H1 (cell line): ENCODE data around the gene CRKL. TPM values are rescaled to one million over a fixed set of nuclear protein-coding genes. Genes with fewer than 3 reads are reported as not detected.
A peak's percentile ranks its signal among the peaks of the same experiment; 100 is the strongest.

Experiments
- CTCF ChIA-PET: fragments of 300-600 bp; sonication (Branson Sonifier 250); formaldehyde crosslinking; loops from one replicate; lab custom pipeline; 2021; ENCODE audit not compliant: partially characterized antibody; lab: Charles Lee
- POLR2A ChIA-PET: fragments of 300-600 bp; sonication (Branson Sonifier 250); formaldehyde crosslinking; loops from one replicate; lab custom pipeline; 2021; ENCODE audit warnings: inconsistent platforms; ENCODE audit not compliant: partially characterized antibody; lab: Charles Lee
- DNase-seq, 2 experiments: peaks; one replicate each; pipeline versions ENCODE4 v3.0.0 to v3.0.0-alpha.2; 2010 to 2022; ENCODE audit warnings: low spot score in 2 of 2, low read depth in 1 of 2, mixed read lengths in 1 of 2
- FAIRE-seq: peaks from 2 replicates; lab custom pipeline; 2011; peaks lifted over from hg19 to GRCh38; lab: Jason Lieb, UNC
- H2AFZ ChIP-seq: 2 replicates; pipeline ENCODE4 v1.8.1; 2012; ENCODE audit warnings: low read length, inconsistent platforms
- H2AK5ac ChIP-seq: 2 replicates; pipeline ENCODE4 v1.6.1; 2013; ENCODE audit warnings: low read depth, low read length
- H2BK120ac ChIP-seq: replicated peaks from 2 replicates; pipeline ENCODE3; 2013; ENCODE audit warnings: low read depth, low read length, inconsistent platforms
- H2BK12ac ChIP-seq: 2 replicates; pipeline ENCODE4 v1.6.1; 2013; ENCODE audit warnings: low read depth, low read length
- H2BK15ac ChIP-seq: 2 replicates; pipeline ENCODE4 v1.6.1; 2013; ENCODE audit warnings: low read length
- H2BK20ac ChIP-seq: 2 replicates; pipeline ENCODE4 v1.6.1; 2013; ENCODE audit warnings: low read length
- H2BK5ac ChIP-seq: 2 replicates; pipeline ENCODE4 v1.6.1; 2013; ENCODE audit warnings: low read depth, low read length
- H3K14ac ChIP-seq: 2 replicates; pipeline ENCODE4 v1.6.1; 2013; ENCODE audit warnings: inconsistent platforms; ENCODE audit not compliant: insufficient read length
- H3K18ac ChIP-seq: 2 replicates; pipeline ENCODE4 v1.6.1; 2013; ENCODE audit warnings: low read length; ENCODE audit errors: extremely low read depth
- H3K23ac ChIP-seq: 2 replicates; pipeline ENCODE4 v1.6.1; 2013; ENCODE audit warnings: inconsistent platforms; ENCODE audit not compliant: insufficient read length
- H3K23me2 ChIP-seq: 2 replicates; pipeline ENCODE4 v1.6.1; 2013; ENCODE audit warnings: low read depth, low read length
- H3K27ac ChIP-seq: 2 replicates; pipeline ENCODE4 v1.6.1; 2011; ENCODE audit warnings: low read depth, low read length, inconsistent platforms
- H3K27me3 ChIP-seq, 4 experiments: replicated peaks in 1 of 4; 1 replicate in 1 of 4; 2 replicates in 3 of 4; pipeline versions ENCODE4 v1.6.1 to v1.8.1; 2011 to 2013; ENCODE audit warnings: low read length in 3 of 4, mild to moderate bottlenecking in 3 of 4, inconsistent platforms in 2 of 4, mixed read lengths in 2 of 4, moderate library complexity in 1 of 4; ENCODE audit not compliant: control insufficient read depth in 3 of 4, insufficient read depth in 3 of 4; ENCODE audit errors: extremely low read depth in 1 of 4
- H3K36me3 ChIP-seq, 4 experiments: 2 replicates each; pipeline versions ENCODE4 v1.6.1 to v1.8.1; 2011 to 2013; ENCODE audit warnings: mild to moderate bottlenecking in 4 of 4, low read length in 3 of 4, moderate library complexity in 2 of 4, control low read depth in 1 of 4, inconsistent platforms in 1 of 4; ENCODE audit not compliant: insufficient read depth in 4 of 4, control insufficient read depth in 2 of 4
- H3K4ac ChIP-seq: replicated peaks from 2 replicates; pipeline ENCODE3; 2013; ENCODE audit warnings: low read length, low read depth, mixed read lengths, inconsistent platforms; ENCODE audit not compliant: insufficient read length
- H3K4me1 ChIP-seq, 4 experiments: replicated peaks in 1 of 4; 1 replicate in 1 of 4; 2 replicates in 3 of 4; pipeline versions ENCODE4 v1.6.1 to v1.8.1; 2011 to 2013; ENCODE audit warnings: low read length in 3 of 4, inconsistent platforms in 2 of 4, mixed read lengths in 1 of 4; ENCODE audit not compliant: insufficient read depth in 4 of 4, control insufficient read depth in 3 of 4
- H3K4me2 ChIP-seq, 2 experiments: 2 replicates each; pipeline versions ENCODE4 v1.6.1 to v1.8.1; 2011 to 2013; ENCODE audit warnings: low read depth in 2 of 2, low read length in 2 of 2, control low read depth in 1 of 2, inconsistent platforms in 1 of 2, mild to moderate bottlenecking in 1 of 2; ENCODE audit not compliant: insufficient read depth in 1 of 2
- H3K4me3 ChIP-seq, 4 experiments: fragments of 200-600, 300-600 bp in 1 of 4; sonication (generic), shearing (Covaris generic), sonication (Bioruptor Twin) in 1 of 4; 2 replicates each; pipeline versions ENCODE4 v1.5.1 to v1.8.1; 2011 to 2016; ENCODE audit warnings: low read length in 4 of 4, low read depth in 3 of 4, control low read depth in 2 of 4, inconsistent platforms in 2 of 4, mild to moderate bottlenecking in 2 of 4, mixed read lengths in 1 of 4, moderate library complexity in 1 of 4; ENCODE audit not compliant: insufficient read depth in 2 of 4; ENCODE audit errors: extremely low read depth in 1 of 4
- H3K56ac ChIP-seq: replicated peaks from 2 replicates; pipeline ENCODE3; 2013; ENCODE audit warnings: low read depth, mild to moderate bottlenecking, mixed read lengths, low read length, inconsistent platforms; ENCODE audit not compliant: insufficient read length
- H3K79me1 ChIP-seq: 2 replicates; pipeline ENCODE4 v1.6.1; 2013; ENCODE audit warnings: low read depth, low read length, control low read depth
- H3K79me2 ChIP-seq, 2 experiments: 2 replicates each; pipeline versions ENCODE4 v1.6.1 to v1.8.1; 2012 to 2013; ENCODE audit warnings: low read length in 2 of 2, mild to moderate bottlenecking in 2 of 2, inconsistent platforms in 1 of 2; ENCODE audit not compliant: insufficient read depth in 2 of 2, control insufficient read depth in 1 of 2
- H3K9ac ChIP-seq, 4 experiments: replicated peaks in 1 of 4; 1 replicate in 1 of 4; 2 replicates in 3 of 4; pipeline versions ENCODE4 v1.6.1 to v1.8.1; 2011 to 2013; ENCODE audit warnings: low read depth in 3 of 4, low read length in 3 of 4, control low read depth in 2 of 4, mild to moderate bottlenecking in 2 of 4, moderate library complexity in 2 of 4, inconsistent platforms in 1 of 4; ENCODE audit errors: extremely low read depth in 1 of 4
- H3K9me3 ChIP-seq, 2 experiments: 2 replicates each; pipeline versions ENCODE4 v1.6.1 to v1.8.1; 2012 to 2013; ENCODE audit warnings: mild to moderate bottlenecking in 2 of 2, moderate library complexity in 2 of 2, control low read depth in 1 of 2, inconsistent platforms in 1 of 2, low read depth in 1 of 2, low read length in 1 of 2, mixed read lengths in 1 of 2; ENCODE audit not compliant: insufficient read depth in 2 of 2
- H4K20me1 ChIP-seq, 2 experiments: replicated peaks in 1 of 2; 2 replicates each; pipeline versions ENCODE3 to v1.8.1; 2011 to 2013; ENCODE audit warnings: inconsistent platforms in 2 of 2, low read length in 2 of 2, mild to moderate bottlenecking in 1 of 2; ENCODE audit not compliant: insufficient read depth in 2 of 2, control insufficient read depth in 1 of 2
- H4K5ac ChIP-seq: 2 replicates; pipeline ENCODE4 v1.6.1; 2013; ENCODE audit warnings: low read length, low read depth, mixed read lengths, inconsistent platforms; ENCODE audit not compliant: insufficient read length
- H4K8ac ChIP-seq: 2 replicates; pipeline ENCODE4 v1.8.0; 2013; ENCODE audit warnings: mild to moderate bottlenecking, moderate library complexity, low read length, inconsistent platforms; ENCODE audit not compliant: insufficient read depth; ENCODE audit errors: extremely low read depth
- H4K91ac ChIP-seq: replicated peaks from 2 replicates; pipeline ENCODE3; 2013; ENCODE audit warnings: low read length, mixed read lengths, inconsistent platforms; ENCODE audit not compliant: insufficient read length
- BACH1 ChIP-seq: IDR thresholded peaks from 2 replicates; pipeline ENCODE4 v1.6.1; 2012; ENCODE audit warnings: low read length, improper control_type of control experiment
- EP300 ChIP-seq, 2 experiments: IDR thresholded peaks; 1 replicate in 1 of 2; 2 replicates in 1 of 2; pipeline ENCODE4 v1.6.1; 2011 to 2012; ENCODE audit warnings: low read depth in 2 of 2, low read length in 2 of 2, mild to moderate bottlenecking in 2 of 2, borderline replicate concordance in 1 of 2, inconsistent platforms in 1 of 2, moderate library complexity in 1 of 2
- JUN ChIP-seq: IDR thresholded peaks from 2 replicates; pipeline ENCODE4 v1.6.1; 2011; ENCODE audit warnings: low read depth, mild to moderate bottlenecking, improper control_type of control experiment, low read length
- KDM5A ChIP-seq: fragments of 200-600 bp; IDR thresholded peaks from 2 replicates; pipeline ENCODE4 v1.7.1; 2012; ENCODE audit warnings: mild to moderate bottlenecking, low read length, inconsistent platforms, mixed read lengths
- MAFK ChIP-seq: IDR thresholded peaks from 2 replicates; pipeline ENCODE4 v1.6.1; 2012; ENCODE audit warnings: low read depth, mild to moderate bottlenecking, improper control_type of control experiment, low read length
- RAD21 ChIP-seq, 2 experiments: IDR thresholded peaks in 1 of 2; conservative IDR thresholded peaks in 1 of 2; 2 replicates each; pipeline ENCODE4 v1.6.1; 2011; ENCODE audit warnings: low read depth in 2 of 2, low read length in 2 of 2, improper control_type of control experiment in 1 of 2, inconsistent platforms in 1 of 2, mild to moderate bottlenecking in 1 of 2, moderate library complexity in 1 of 2
- SIN3A ChIP-seq, 2 experiments: IDR thresholded peaks in 1 of 2; conservative IDR thresholded peaks in 1 of 2; 2 replicates each; pipeline ENCODE4 v1.6.1; 2011 to 2012; ENCODE audit warnings: low read length in 2 of 2, improper control_type of control experiment in 1 of 2, low read depth in 1 of 2, mild to moderate bottlenecking in 1 of 2
- WGBS, 2 experiments: shearing (Covaris generic) in 1 of 2; methylation state at CpG; one replicate each; pipeline versions ENCODE4 v1.1.6 to v1.1.7; 2013 to 2015; ENCODE audit warnings: low lambda C conversion rate in 2 of 2, mixed read lengths in 2 of 2, inconsistent platforms in 1 of 2, low coverage in 1 of 2, missing lambda C conversion rate in 1 of 2; ENCODE audit not compliant: insufficient replicate concordance in 2 of 2, insufficient coverage in 1 of 2, insufficient read length in 1 of 2; ENCODE audit errors: extremely low coverage in 1 of 2, missing lambda C conversion rate in 1 of 2; 5-methylcytosine and 5-hydroxymethylcytosine counted together
- polyA plus RNA-seq, 7 experiments: library from polyadenylated mRNA; depleted of rRNA in 3 of 7; stranded (reverse) in 5 of 7; unstranded in 2 of 7; fragments of >200 nt in 5 of 7; fragments of 200-250 nt in 2 of 7; gene quantifications; 1 replicate in 5 of 7; 2 replicates in 1 of 7; 4 replicates in 1 of 7; pipeline versions ENCODE4 v1.2.1 to v1.2.3, GENCODE V29; 2011 to 2013; ENCODE audit warnings: missing spikeins in 2 of 7, mixed read lengths in 2 of 7
- total RNA-seq: library from RNA; stranded (reverse); fragmentation: NEBNext Ultra II Directional; extraction: Animal tissue kit (Norgen Biotek cat#: 25700); gene quantifications from 2 replicates; pipeline ENCODE4 v1.2.1, GENCODE V29; 2021
- TF ChIP-seq, protein P1 (sequence below), 3 experiments: IDR thresholded peaks; 1 replicate in 2 of 3; 2 replicates in 1 of 3; pipeline versions ENCODE4 v1.5.1 to v1.6.1; 2011; ENCODE audit warnings: low read length in 3 of 3, mild to moderate bottlenecking in 3 of 3, inconsistent platforms in 2 of 3, low read depth in 1 of 3, moderate library complexity in 1 of 3; ENCODE audit not compliant: insufficient read depth in 1 of 3; ENCODE audit errors: control extremely low read depth in 1 of 3

The CRKL gene
- total and polyA plus RNA-seq, 2 of the 8 experiments (the other 6 are each of a cell fraction or from before 2014, with no cell fraction given): 34.5 to 94.5 TPM

DNA sequence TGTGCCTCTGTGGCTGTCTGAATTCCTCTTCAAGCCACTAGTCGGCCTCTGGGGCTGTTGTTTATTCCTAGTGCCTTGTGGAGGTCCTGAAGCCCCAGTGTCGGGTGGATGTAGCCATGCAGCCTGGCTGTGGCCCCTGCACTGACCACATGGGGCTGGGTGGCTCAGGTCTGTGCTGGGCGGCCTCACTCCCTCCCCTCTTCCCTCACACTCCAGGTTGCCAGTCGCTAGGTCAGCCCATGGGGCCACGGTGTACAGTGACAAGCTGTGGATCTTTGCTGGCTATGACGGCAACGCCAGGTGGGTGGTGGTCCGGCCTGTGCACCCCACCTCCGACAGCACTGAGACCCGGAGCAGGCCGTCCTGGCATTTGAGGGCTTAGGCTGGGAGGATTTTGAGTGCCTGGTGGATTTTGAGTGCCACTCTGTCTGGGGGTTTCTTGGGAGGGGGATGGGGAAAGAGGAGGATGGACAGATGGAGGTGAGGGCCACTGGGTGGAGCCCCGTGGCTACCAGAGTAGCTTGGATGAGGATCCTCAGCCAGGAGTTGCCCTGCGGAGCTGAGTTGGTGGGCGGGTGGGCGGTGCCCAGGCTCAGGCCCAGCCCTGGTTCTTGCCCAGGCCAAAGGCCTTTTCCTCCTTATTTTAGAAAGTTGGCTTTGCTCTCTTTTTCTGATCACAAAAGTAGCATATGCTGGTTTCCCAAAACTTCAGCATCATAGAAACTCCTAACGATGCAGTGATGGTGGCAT, 71.5 kb downstream of the CRKL start:
- Histone ChIP-seq H3K9me3 (no peaks in the 10 kb centered on the region), H3K14ac (no peak overlapping the region), H4K5ac (no peak overlapping the region), H2BK5ac (no peak overlapping the region), H3K9ac (no peak overlapping the region), H4K20me1 (peaks cover 0 to 8% of the 10 kb centered on the region in 2 experiments), H3K4ac (no peak overlapping the region), H3K79me2 (no peaks in the 10 kb centered on the region), H3K27me3 (no peaks in the 10 kb centered on the region), H3K4me3 (no peak overlapping the region), H3K79me1 (no peaks in the 10 kb centered on the region), H3K23ac (no peak overlapping the region), H3K56ac (no peak overlapping the region), H3K4me2 (no peak overlapping the region), H4K91ac (no peak overlapping the region), H3K18ac (no peak overlapping the region), H3K23me2 (no peaks in the 10 kb centered on the region; the same call in 1 of the 2 replicates), H2BK12ac (no peak overlapping the region), H2BK15ac (no peak overlapping the region), H2BK120ac (no peak overlapping the region), H4K8ac (no peak overlapping the region), H3K36me3 (peaks cover 0 to 10% (median 2%) of the 10 kb centered on the region in 4 experiments; a peak in 3 of 8 replicates), H2AK5ac (no peak overlapping the region), H2BK20ac (no peak overlapping the region), H2AFZ (no peak overlapping the region), H3K27ac (no peak overlapping the region), H3K4me1 (no peaks in the 10 kb centered on the region; a peak in 1 of 7 replicates)
- FAIRE-seq (no peak), DNase-seq (no peak)
- ChIA-PET CTCF (interaction anchor here (0.6 to 1.0 kb wide), 4 partner anchors 9 to 35 kb away, joined by 3 read pairs; no protein-coding TSS in a partner anchor), POLR2A (interaction anchor here (1.5 to 3.5 kb wide), 2 partner anchors 10 kb away, joined by 4 to 17 read pairs; no protein-coding TSS in a partner anchor)
- 87% methylated on average over 16 of the region's 16 CpGs; no CpG with 5 or more reads in 1 of the 2 experiments for WGBS, 2 experiments
- TF ChIP-seq MAFK (no peak), KDM5A (no peak), RAD21 (IDR thresholded peaks at IDR 0.05 in 1 of 2, conservative IDR thresholded peaks at IDR 0.05 in 1 of 2; ENCODE audit: low read depth in 2 of 2, low read length in 2 of 2) (peak in 1 of 2 experiments; percentile 21; a peak in 1 of 4 replicates), JUN (no peak), SIN3A (conservative IDR thresholded peaks at IDR 0.05 in 1 of 2, IDR thresholded peaks at IDR 0.05 in 1 of 2; ENCODE audit: low read depth in 1 of 2, low read length in 2 of 2) (no peak), EP300 (IDR thresholded peaks at IDR 0.05; ENCODE audit: borderline replicate concordance in 1 of 2, low read depth in 2 of 2, low read length in 2 of 2) (no peak), BACH1 (no peak)
- TF ChIP-seq, protein P1, sequence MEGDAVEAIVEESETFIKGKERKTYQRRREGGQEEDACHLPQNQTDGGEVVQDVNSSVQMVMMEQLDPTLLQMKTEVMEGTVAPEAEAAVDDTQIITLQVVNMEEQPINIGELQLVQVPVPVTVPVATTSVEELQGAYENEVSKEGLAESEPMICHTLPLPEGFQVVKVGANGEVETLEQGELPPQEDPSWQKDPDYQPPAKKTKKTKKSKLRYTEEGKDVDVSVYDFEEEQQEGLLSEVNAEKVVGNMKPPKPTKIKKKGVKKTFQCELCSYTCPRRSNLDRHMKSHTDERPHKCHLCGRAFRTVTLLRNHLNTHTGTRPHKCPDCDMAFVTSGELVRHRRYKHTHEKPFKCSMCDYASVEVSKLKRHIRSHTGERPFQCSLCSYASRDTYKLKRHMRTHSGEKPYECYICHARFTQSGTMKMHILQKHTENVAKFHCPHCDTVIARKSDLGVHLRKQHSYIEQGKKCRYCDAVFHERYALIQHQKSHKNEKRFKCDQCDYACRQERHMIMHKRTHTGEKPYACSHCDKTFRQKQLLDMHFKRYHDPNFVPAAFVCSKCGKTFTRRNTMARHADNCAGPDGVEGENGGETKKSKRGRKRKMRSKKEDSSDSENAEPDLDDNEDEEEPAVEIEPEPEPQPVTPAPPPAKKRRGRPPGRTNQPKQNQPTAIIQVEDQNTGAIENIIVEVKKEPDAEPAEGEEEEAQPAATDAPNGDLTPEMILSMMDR (IDR thresholded peaks at IDR 0.05; ENCODE audit: control extremely low read depth in 1 of 3, insufficient read depth in 1 of 3, low read depth in 1 of 3, low read length in 3 of 3): peak in 2 of 3 experiments; percentile 2 to 7; a peak in 1 of 4 replicates
